ENCODE data around the gene GRM7. TPM values are rescaled to one million over a fixed set of nuclear protein-coding genes. Genes with fewer than 3 reads are reported as not detected.

The GRM7 gene
- total RNA-seq, 1 donor from 2014 or later, result 1.5 TPM

DNA sequence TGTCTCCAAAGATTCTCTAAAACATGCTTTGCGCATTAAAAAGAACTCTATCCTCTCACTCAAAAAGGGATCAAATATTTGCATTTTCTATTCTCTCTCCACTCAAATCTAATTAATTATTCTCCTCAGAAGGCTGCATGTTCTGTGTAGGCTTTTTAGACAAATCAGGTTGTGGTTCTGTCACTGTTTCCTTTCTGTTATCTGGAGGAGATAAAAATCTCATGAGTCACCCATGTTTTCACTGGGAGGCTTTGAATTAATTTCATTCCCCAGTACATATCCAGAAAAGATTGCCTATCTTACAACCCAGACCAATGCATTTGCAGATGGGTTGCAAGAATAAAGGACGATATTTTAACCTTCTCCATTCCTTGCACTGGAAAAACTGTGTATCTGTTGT is 446.5 kb downstream of the GRM7 start:
- Mint-ChIP-seq H3K27me3 (ENCODE audit: low read depth) (no peaks in the 10 kb centered on the region), H3K27ac (ENCODE audit: unreplicated experiment) (no peak overlapping the region), H3K4me3 (no peak overlapping the region), H3K36me3 (ENCODE audit: low read depth) (no peaks in the 10 kb centered on the region), H3K9me3 (peaks cover 11% of the 10 kb centered on the region), H3K4me1 (peaks cover 3% of the 10 kb centered on the region)
- TF ChIP-seq, protein P1, sequence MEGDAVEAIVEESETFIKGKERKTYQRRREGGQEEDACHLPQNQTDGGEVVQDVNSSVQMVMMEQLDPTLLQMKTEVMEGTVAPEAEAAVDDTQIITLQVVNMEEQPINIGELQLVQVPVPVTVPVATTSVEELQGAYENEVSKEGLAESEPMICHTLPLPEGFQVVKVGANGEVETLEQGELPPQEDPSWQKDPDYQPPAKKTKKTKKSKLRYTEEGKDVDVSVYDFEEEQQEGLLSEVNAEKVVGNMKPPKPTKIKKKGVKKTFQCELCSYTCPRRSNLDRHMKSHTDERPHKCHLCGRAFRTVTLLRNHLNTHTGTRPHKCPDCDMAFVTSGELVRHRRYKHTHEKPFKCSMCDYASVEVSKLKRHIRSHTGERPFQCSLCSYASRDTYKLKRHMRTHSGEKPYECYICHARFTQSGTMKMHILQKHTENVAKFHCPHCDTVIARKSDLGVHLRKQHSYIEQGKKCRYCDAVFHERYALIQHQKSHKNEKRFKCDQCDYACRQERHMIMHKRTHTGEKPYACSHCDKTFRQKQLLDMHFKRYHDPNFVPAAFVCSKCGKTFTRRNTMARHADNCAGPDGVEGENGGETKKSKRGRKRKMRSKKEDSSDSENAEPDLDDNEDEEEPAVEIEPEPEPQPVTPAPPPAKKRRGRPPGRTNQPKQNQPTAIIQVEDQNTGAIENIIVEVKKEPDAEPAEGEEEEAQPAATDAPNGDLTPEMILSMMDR (conservative IDR thresholded peaks at IDR 0.05), result no peak
- no peak for DNase-seq (ENCODE audit: low read depth, low spot score)

DNA sequence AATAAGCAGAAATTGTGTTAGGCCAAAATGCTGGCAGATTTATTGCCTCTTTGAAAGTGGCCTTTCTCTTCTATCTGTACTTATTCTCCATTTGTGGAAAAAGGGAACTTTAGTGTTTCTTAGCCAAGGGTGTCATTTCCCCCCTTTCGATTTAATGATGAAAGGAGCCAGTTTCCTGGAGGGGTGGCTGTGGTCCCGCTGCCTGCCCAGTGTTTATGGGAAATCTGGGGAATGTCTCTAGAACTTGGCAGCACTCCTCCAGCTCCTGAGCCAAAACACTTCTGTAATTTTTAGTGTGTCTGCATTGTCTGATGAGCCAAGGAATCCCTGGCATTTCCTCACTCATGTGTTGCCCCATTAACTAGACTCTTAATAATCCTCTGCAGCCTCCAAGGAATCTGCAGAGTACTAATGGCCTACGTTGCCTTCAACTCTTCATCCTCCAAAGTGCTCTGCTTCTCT is 448.8 kb downstream of the GRM7 start:
- Mint-ChIP-seq H3K27ac (ENCODE audit: unreplicated experiment) (no peak overlapping the region), H3K36me3 (ENCODE audit: low read depth) (no peaks in the 10 kb centered on the region), H3K4me3 (no peak overlapping the region), H3K4me1 (peaks cover 2% of the 10 kb centered on the region), H3K9me3 (peaks cover 6% of the 10 kb centered on the region), H3K27me3 (ENCODE audit: low read depth) (no peaks in the 10 kb centered on the region)
- TF ChIP-seq, protein P1 (conservative IDR thresholded peaks at IDR 0.05), result no peak
- no peak for DNase-seq (ENCODE audit: low read depth, low spot score)

DNA sequence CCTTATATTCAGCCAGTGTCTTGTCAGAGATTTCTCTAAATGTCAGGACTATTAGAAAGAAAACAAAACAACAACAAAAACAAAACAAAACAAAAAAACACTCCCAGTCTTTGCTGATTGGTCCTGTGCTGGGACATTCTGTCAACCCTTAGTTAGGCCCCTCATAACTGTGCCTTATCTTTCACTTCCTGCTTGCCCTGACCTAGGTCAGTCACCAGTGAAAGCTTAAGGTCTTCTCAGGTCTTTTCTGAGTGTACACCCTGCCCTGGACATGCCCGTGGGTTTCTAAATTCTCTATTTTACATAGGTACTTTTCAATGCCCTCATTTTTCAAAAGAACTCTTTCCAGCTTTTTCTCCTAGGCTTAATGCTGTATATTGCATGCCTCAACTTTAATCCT is 454.1 kb downstream of the GRM7 start:
- Mint-ChIP-seq H3K36me3 (ENCODE audit: low read depth) (no peaks in the 10 kb centered on the region), H3K9me3 (peaks cover 5% of the 10 kb centered on the region), H3K4me1 (no peaks in the 10 kb centered on the region)

DNA sequence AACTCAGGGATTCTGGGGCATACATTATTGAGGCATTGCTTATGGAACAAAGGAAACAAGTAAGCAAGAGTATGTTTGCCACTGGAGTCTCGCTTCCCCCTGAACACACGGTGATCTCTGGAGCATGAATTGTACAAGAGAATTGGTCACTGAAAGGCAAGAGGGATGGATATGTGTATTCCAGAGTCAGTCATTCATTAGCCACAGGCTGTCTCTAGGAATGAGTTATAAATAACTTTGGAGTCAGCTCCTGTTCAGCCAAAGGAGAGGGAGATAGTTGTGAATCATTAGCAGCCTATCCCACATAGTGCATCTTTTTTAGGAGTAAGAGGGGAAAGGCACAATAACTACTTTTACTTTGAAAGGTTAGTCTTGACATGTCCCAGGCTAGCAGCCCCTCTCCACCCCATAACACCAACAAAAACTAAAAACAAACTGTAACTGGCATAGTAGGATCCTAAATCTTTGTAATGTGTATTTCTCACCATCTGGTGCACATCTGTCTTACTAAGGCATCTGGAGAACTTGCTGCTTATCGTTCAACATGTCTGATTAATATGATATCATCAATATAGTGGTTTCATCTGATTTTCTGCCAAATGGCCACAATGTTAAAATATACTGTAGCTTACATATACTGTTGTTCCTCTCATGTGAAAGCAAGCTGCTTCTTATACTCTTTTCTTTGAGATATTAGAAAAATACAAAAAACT is 462.2 kb downstream of the GRM7 start:
- peaks cover 3% of the 10 kb centered on the region for H3K9me3 Mint-ChIP-seq
- H3K4me3 Mint-ChIP-seq, result no peak overlapping the region

More for the DNA sequence above, 454.1 kb downstream of the GRM7 start:
- Mint-ChIP-seq H3K4me3 (no peak overlapping the region), H3K27ac (ENCODE audit: unreplicated experiment) (no peak overlapping the region), H3K27me3 (ENCODE audit: low read depth) (no peaks in the 10 kb centered on the region)
- DNase-seq (ENCODE audit: low read depth, low spot score), result no peak
- TF ChIP-seq, protein P1 (conservative IDR thresholded peaks at IDR 0.05), result no peak

DNA sequence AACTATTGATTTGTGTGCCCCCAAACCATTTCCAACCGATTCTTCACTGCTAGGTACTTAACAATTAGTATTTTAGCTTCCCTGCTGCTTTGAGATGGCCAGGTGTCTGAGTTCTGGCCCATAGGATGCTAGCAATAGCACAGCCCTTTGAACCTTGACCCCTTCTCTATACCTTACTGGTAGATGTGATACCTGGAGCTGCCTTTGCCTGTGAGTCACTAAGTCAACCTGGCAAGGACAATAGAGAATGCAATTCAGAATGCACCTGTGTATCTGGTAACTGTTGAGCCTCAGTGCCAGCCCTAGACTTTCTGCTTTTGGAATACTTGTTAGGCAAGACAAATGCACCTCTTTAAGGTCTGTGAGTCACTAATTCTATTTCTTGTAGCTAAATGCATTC is 467.4 kb downstream of the GRM7 start:
- H3K36me3 Mint-ChIP-seq (ENCODE audit: low read depth), result no peaks in the 10 kb centered on the region
- DNase-seq (ENCODE audit: low read depth, low spot score), result no peak
- H3K4me1 Mint-ChIP-seq, result no peaks in the 10 kb centered on the region
- no peaks in the 10 kb centered on the region for H3K9me3 Mint-ChIP-seq
- no peak overlapping the region for H3K27ac Mint-ChIP-seq (ENCODE audit: unreplicated experiment)
- H3K4me3 Mint-ChIP-seq, result no peak overlapping the region
- no peaks in the 10 kb centered on the region for H3K27me3 Mint-ChIP-seq (ENCODE audit: low read depth)
- TF ChIP-seq, protein P1 (conservative IDR thresholded peaks at IDR 0.05), result no peak

More for the DNA sequence above, 462.2 kb downstream of the GRM7 start:
- Mint-ChIP-seq H3K4me1 (no peaks in the 10 kb centered on the region), H3K36me3 (ENCODE audit: low read depth) (no peaks in the 10 kb centered on the region), H3K27ac (ENCODE audit: unreplicated experiment) (no peak overlapping the region), H3K27me3 (ENCODE audit: low read depth) (no peaks in the 10 kb centered on the region)
- TF ChIP-seq, protein P1 (conservative IDR thresholded peaks at IDR 0.05), result no peak
- DNase-seq (ENCODE audit: low read depth, low spot score), result no peak

Data from neural crest cell (in vitro differentiated cells).